ENCODE measurements around the gene CDX1. TPM values are rescaled to one million over a fixed set of nuclear protein-coding genes. Genes with fewer than 3 reads are reported as not detected.
A peak's percentile ranks its signal among the peaks of the same experiment; 100 is the strongest.

Gene CDX1
- total RNA-seq, 1 donor, result 0.18 TPM

DNA sequence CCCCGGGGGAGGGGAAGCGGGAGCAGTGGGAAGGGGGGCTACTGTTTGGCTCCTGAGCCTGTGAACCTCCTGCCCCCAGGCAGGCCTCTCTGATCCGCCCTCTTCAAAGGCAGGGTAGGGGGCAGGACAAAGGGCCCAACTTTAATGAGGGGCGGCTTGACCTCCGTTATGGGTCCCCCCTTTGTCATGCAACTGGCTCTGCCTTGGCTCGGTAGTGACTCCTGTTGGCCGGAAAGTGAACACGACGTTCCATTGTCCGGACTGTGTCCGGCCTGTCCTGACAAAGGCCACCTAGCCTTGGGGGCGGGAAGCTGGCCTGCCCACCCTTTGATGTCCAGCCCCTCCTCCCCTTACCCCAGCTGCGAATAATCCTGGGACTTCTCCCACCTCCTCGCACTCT lies 1.3 kb downstream of the CDX1 start:
- peak; percentile 1 for TF ChIP-seq CTCF (IDR thresholded peaks at IDR 0.05; ENCODE audit: insufficient read depth, low read length)
- no peak overlapping the region for H3K4me3 ChIP-seq (ENCODE audit: low read depth, low read length)
- no peak for DNase-seq (ENCODE audit: low read depth)

GRCh38 chr5:150168864-150169263 lies 2.3 kb downstream of the CDX1 start:
- H3K4me3 ChIP-seq (ENCODE audit: low read depth, low read length), result no peak overlapping the region
- no peak for DNase-seq (ENCODE audit: low read depth)

DNA sequence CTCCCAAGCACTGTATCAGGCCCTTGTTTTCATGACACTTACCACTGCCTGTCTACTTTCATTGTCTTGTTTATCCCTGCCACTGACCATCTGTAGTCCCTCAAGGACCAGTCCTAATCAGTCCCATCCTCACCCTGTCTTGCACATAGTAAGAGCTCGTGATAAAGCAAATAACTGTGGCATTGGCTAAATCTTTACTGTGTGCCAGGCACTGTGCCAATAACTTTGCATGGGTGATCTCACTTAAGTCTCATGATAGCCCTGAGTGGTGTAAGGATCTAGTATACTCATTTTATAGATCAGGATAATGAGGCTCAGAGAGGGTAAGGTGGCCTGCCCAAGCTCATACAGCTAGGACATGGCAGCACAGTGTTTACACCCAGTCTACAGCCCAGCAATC lies 5.6 kb downstream of the CDX1 start:
- DNase-seq (ENCODE audit: low read depth), result peak; percentile 73
- H3K4me3 ChIP-seq (ENCODE audit: low read depth, low read length), result no peak overlapping the region
- TF ChIP-seq CTCF (IDR thresholded peaks at IDR 0.05; ENCODE audit: insufficient read depth, low read length), result no peak

More at GRCh38 chr5:150168864-150169263, 2.3 kb downstream of the CDX1 start:
- TF ChIP-seq CTCF (IDR thresholded peaks at IDR 0.05; ENCODE audit: insufficient read depth, low read length), result no peak

DNA sequence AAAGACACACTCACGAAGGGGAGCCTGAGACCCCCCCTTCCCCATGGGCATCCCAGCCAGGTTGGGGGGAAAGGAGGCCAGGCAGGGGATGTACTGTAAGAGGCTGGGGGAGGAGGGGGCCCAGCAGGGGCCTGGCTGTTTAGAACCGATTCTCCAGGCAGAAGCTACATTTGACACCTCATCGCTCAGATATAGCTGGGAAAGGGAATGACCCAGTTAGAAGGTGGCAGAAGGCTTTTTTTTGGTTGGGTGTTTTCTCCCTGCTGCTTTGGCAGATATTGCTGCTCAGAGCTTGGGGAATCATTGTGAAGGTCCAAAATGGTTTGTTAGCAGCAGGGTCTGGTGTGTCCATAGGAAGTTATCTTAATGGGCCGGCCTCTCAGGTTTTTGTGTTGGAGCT lies 6.0 kb downstream of the CDX1 start:
- no peak overlapping the region for H3K4me3 ChIP-seq (ENCODE audit: low read depth, low read length)
- DNase-seq (ENCODE audit: low read depth), result no peak
- no peak for TF ChIP-seq CTCF (IDR thresholded peaks at IDR 0.05; ENCODE audit: insufficient read depth, low read length)

- no peak overlapping the region for H3K4me3 ChIP-seq (ENCODE audit: low read depth, low read length)
- TF ChIP-seq CTCF (IDR thresholded peaks at IDR 0.05; ENCODE audit: insufficient read depth, low read length), result no peak
- DNase-seq (ENCODE audit: low read depth), result no peak
Observed at GRCh38 chr5:150173161-150173560, 6.6 kb downstream of the CDX1 start.

GRCh38 chr5:150174285-150174684 lies 7.7 kb downstream of the CDX1 start:
- no peak overlapping the region for H3K4me3 ChIP-seq (ENCODE audit: low read depth, low read length)
- TF ChIP-seq CTCF (IDR thresholded peaks at IDR 0.05; ENCODE audit: insufficient read depth, low read length), result no peak
- DNase-seq (ENCODE audit: low read depth), result no peak

DNA sequence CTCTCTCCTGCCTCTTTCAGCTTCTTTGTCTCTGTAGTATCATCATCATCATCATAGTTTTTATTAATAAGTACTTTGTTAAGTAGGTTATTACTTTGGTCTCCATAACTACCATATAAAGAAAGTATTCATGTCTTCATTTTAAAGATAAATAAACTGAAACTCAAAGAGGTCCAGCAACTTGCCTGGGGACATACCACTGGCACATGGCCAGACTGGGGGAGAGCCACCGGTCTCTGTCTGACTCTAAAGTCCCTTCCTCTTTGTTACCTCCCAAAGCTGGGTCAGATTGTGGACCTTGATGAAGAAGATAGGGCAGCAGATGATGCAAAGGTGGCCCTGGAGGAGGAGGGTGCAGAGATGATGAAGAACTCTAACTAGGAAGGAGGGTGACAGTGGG lies 8.5 kb downstream of the CDX1 start:
- no peak overlapping the region for H3K4me3 ChIP-seq (ENCODE audit: low read depth, low read length)
- DNase-seq (ENCODE audit: low read depth), result no peak
- no peak for TF ChIP-seq CTCF (IDR thresholded peaks at IDR 0.05; ENCODE audit: insufficient read depth, low read length)
